NCI-H2196 treated with DMSO at 0.1 percent for 48 hours (cell line): Measurements from ENCODE around the gene EEF1AKMT3.
A peak's percentile ranks its signal among the peaks of the same experiment; 100 is the strongest.
"Not testable (repeated sequence)": the region's sequence is repeated elsewhere in the genome, so short reads cannot be mapped to it uniquely, and the experiment has no call there.

Experiments
- DNase-seq: peaks from one replicate; lab custom pipeline; 2025; ENCODE audit not compliant: unreplicated experiment; lab: John Stamatoyannopoulos, UW

Gene EEF1AKMT3

GRCh38 chr12:57764662-57765002, 7.8 kb upstream of the EEF1AKMT3 start:
- no peak for DNase-seq

GRCh38 chr12:57765003-57765697, 7.3 kb upstream of the EEF1AKMT3 start:
- DNase-seq, result no peak

GRCh38 chr12:57765698-57766463, 6.5 kb upstream of the EEF1AKMT3 start:
- no peak for DNase-seq

GRCh38 chr12:57766464-57767304, 5.7 kb upstream of the EEF1AKMT3 start, which contains the start of gene CYP27B1:
CYP27B1 (minus strand) TSS chr12:57767078; CDS start chr12:57767041, 37 bp downstream.
- no peak for DNase-seq

GRCh38 chr12:57767305-57767698, 5.1 kb upstream of the EEF1AKMT3 start:
- DNase-seq, result no peak

- DNase-seq, result no peak
Measured at GRCh38 chr12:57767876-57768275, 4.5 kb upstream of the EEF1AKMT3 start.

GRCh38 chr12:57769594-57769993, 2.8 kb upstream of the EEF1AKMT3 start:
- DNase-seq, result no peak

GRCh38 chr12:57770734-57771133, 1.7 kb upstream of the EEF1AKMT3 start:
- DNase-seq, result no peak

- peak; percentile 80 for DNase-seq
Measured at GRCh38 chr12:57771236-57771872, 1.1 kb upstream of the EEF1AKMT3 start.

GRCh38 chr12:57771873-57772428, 463 bp upstream of the EEF1AKMT3 start, which contains the start of gene METTL1:
METTL1 (minus strand) TSS chr12:57772105; CDS start chr12:57772083, 22 bp downstream.
- DNase-seq, result peak; percentile 89

GRCh38 chr12:57774634-57775033, 2.2 kb downstream of the EEF1AKMT3 start:
- DNase-seq, result not testable (repeated sequence)

GRCh38 chr12:57775044-57775443, 2.6 kb downstream of the EEF1AKMT3 start:
- DNase-seq, result no peak

GRCh38 chr12:57775563-57776246, 3.3 kb downstream of the EEF1AKMT3 start:
- DNase-seq, result no peak

GRCh38 chr12:57776247-57776587, 3.8 kb downstream of the EEF1AKMT3 start:
- no peak for DNase-seq

GRCh38 chr12:57777367-57777766, 5.0 kb downstream of the EEF1AKMT3 start:
- no peak for DNase-seq

GRCh38 chr12:57777911-57778310, 5.5 kb downstream of the EEF1AKMT3 start:
- no peak for DNase-seq

- no peak for DNase-seq
Measured at GRCh38 chr12:57779736-57780135, 7.3 kb downstream of the EEF1AKMT3 start.

GRCh38 chr12:57780284-57780897, 8.0 kb downstream of the EEF1AKMT3 start:
- DNase-seq, result no peak

- DNase-seq, result no peak
Measured at GRCh38 chr12:57781244-57781643, 8.8 kb downstream of the EEF1AKMT3 start.

- DNase-seq, result no peak
Measured at GRCh38 chr12:57781801-57782200, 9.4 kb downstream of the EEF1AKMT3 start.
